Osteocyte (in vitro differentiated cells): ENCODE data around the gene DGKG. TPM values are rescaled to one million over a fixed set of nuclear protein-coding genes. Genes with fewer than 3 reads are reported as not detected.

Experiments used
- DNase-seq: peaks from one replicate; pipeline ENCODE4 v3.0.0; 2021; ENCODE audit warnings: mixed read lengths; ENCODE audit not compliant: unreplicated experiment; ENCODE audit errors: extremely low spot score
- H3K27ac Mint-ChIP-seq: one replicate; pipeline ENCODE4 v1.8.0; 2021; ENCODE audit warnings: mild to moderate bottlenecking, mixed read lengths; ENCODE audit not compliant: unreplicated experiment
- H3K27me3 Mint-ChIP-seq: one replicate; pipeline ENCODE4 v1.8.0; 2021; ENCODE audit warnings: mixed read lengths; ENCODE audit not compliant: unreplicated experiment
- H3K36me3 Mint-ChIP-seq: one replicate; pipeline ENCODE4 v1.8.0; 2021; ENCODE audit warnings: mixed read lengths; ENCODE audit not compliant: unreplicated experiment
- H3K4me1 Mint-ChIP-seq: one replicate; pipeline ENCODE4 v1.8.0; 2021; ENCODE audit warnings: mixed read lengths; ENCODE audit not compliant: unreplicated experiment
- H3K4me3 Mint-ChIP-seq: one replicate; pipeline ENCODE4 v1.8.0; 2021; ENCODE audit warnings: mild to moderate bottlenecking, moderate library complexity, mixed read lengths; ENCODE audit not compliant: unreplicated experiment
- H3K9me3 Mint-ChIP-seq: one replicate; pipeline ENCODE4 v1.8.0; 2021; ENCODE audit warnings: mixed read lengths; ENCODE audit not compliant: unreplicated experiment
- total RNA-seq: library from RNA; stranded (reverse); gene quantifications from 2 replicates; pipeline ENCODE4 v1.2.1, GENCODE V29; 2021
- TF ChIP-seq, protein P1 (sequence below): fragments of 200-600 bp; sonication (generic); IDR thresholded peaks from 2 replicates; pipeline ENCODE4 v1.5.0; 2021; ENCODE audit warnings: antibody characterized with exemption, mild to moderate bottlenecking, moderate library complexity

The DGKG gene
- total RNA-seq, 1 donor from 2014 or later: not detected

DNA sequence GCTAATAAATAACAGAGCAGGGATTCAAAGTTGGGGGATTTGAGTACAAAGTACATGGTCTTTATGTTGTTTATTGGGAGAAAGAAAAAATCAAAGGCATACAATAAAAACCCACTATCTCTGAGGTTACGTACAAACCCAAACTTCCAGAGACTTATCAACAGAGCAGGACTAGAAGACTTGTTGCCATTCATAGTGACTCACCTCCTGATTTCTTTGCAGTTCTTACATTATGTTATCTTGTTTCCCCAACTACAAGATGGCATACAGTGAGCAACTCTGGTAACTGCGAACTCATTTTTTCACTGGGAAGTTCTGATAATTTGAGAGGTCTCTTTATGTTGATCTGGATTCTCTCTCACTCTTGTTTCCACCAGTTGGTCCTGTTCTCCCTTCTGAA lies 172.5 kb downstream of the DGKG start:
- H3K36me3 Mint-ChIP-seq: no peaks in the 10 kb centered on the region
- H3K9me3 Mint-ChIP-seq: no peaks in the 10 kb centered on the region
- peaks cover 81% of the 10 kb centered on the region for H3K27me3 Mint-ChIP-seq

DNA sequence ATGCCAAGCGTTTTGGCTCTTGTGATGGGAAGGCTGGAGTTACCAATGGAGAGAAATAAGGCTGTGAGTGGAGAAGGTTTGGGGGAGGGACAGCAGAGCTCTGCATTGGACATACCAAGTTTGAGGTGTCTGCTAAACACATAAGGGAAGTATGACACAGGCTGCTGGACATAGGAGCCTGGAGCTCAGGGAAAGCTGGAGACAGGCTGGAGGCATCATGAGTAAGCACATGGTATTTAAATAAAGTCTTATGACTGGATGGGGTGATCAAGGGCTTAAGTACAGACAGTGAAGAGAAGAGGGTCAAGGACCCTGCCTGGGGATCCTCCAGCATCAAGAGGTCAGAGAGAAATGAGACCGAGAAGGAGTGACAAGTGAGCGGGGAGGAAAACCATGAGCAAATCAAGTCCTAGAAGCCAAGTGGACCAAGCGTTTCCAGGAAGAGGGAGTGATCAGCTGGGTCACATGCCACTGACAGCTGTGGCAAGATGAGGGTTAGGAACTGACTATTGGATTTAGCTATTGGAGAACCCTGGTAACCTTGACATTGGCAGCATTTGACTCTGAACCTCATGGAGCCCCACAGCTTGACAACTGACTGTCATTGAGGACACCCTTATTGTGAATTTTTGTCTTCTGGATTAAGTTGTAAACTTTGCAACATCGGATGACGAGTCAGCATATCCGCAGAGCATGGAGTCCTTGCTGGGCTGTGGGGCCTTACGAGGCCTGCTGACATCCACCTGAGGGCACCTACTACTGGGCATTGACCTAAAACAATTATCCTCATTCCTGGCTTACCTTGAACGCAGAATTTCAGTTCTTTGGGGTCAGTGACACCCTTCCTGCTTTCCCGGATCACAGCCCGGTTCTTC lies 174.4 kb downstream of the DGKG start:
- H3K4me1 Mint-ChIP-seq: no peaks in the 10 kb centered on the region
- H3K9me3 Mint-ChIP-seq: no peaks in the 10 kb centered on the region
- H3K4me3 Mint-ChIP-seq: no peak overlapping the region
- no peaks in the 10 kb centered on the region for H3K36me3 Mint-ChIP-seq
- H3K27me3 Mint-ChIP-seq: peaks cover 64% of the 10 kb centered on the region
- no peak overlapping the region for H3K27ac Mint-ChIP-seq
- no peak for DNase-seq
- TF ChIP-seq, protein P1, sequence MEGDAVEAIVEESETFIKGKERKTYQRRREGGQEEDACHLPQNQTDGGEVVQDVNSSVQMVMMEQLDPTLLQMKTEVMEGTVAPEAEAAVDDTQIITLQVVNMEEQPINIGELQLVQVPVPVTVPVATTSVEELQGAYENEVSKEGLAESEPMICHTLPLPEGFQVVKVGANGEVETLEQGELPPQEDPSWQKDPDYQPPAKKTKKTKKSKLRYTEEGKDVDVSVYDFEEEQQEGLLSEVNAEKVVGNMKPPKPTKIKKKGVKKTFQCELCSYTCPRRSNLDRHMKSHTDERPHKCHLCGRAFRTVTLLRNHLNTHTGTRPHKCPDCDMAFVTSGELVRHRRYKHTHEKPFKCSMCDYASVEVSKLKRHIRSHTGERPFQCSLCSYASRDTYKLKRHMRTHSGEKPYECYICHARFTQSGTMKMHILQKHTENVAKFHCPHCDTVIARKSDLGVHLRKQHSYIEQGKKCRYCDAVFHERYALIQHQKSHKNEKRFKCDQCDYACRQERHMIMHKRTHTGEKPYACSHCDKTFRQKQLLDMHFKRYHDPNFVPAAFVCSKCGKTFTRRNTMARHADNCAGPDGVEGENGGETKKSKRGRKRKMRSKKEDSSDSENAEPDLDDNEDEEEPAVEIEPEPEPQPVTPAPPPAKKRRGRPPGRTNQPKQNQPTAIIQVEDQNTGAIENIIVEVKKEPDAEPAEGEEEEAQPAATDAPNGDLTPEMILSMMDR: no peak

More for the DNA sequence above, 172.5 kb downstream of the DGKG start:
- Mint-ChIP-seq H3K4me1 (peaks cover 4% of the 10 kb centered on the region), H3K4me3 (no peak overlapping the region), H3K27ac (no peak overlapping the region)
- TF ChIP-seq, protein P1: no peak
- no peak for DNase-seq

DNA sequence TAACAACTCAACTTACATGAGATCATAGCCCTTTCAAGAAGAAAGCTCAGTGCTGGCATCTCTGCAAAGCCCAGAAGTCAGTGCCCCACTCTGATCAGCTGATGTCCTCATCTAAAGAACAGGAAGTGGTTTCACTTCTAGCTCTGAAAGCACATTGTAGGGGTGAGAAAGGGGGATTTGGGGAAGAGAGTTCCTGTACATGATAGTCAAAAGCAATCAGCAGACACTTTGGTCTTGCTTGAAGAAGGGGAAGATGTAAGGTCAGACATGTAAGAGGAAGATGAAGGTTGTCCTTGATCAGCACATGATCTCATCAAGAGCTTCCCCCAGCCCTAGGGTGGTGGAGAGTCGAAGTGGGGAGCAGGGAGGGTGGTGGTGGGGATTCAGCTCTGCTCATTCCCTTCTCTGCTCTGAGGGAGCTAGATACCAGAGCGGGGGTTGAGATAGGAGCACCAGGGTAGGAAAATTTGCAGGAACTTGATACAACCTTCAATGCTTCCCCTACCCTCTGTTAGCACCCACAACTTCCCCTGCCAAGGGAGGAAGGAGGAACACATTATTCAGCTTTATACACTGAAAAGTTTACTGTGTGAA lies 176.7 kb downstream of the DGKG start:
- DNase-seq: no peak
- H3K36me3 Mint-ChIP-seq: no peaks in the 10 kb centered on the region
- no peaks in the 10 kb centered on the region for H3K4me1 Mint-ChIP-seq
- H3K27ac Mint-ChIP-seq: no peak overlapping the region
- TF ChIP-seq, protein P1: no peak
- no peak overlapping the region for H3K4me3 Mint-ChIP-seq
- H3K27me3 Mint-ChIP-seq: peaks cover 47% of the 10 kb centered on the region
- no peaks in the 10 kb centered on the region for H3K9me3 Mint-ChIP-seq

DNA sequence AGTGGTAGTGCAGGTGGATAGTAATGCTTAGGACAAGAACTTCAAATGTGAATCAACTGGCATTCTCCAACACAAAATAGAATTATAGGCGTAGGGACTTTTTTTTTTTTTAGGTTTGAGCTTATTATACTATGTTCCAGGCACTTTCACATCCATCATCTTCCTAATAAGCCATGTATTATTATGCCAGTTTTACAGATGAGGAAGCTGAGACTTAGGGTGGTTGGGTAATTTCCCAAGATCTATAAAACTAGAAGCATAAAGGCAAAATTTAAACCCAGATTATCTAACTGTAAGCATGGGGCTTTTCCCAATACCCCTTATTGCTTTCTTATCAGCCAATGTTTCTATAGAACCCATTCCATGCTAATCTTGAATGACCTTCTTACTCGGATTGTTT lies 178.0 kb downstream of the DGKG start:
- Mint-ChIP-seq H3K4me1 (no peaks in the 10 kb centered on the region), H3K27me3 (peaks cover 35% of the 10 kb centered on the region), H3K9me3 (no peaks in the 10 kb centered on the region), H3K36me3 (no peaks in the 10 kb centered on the region), H3K4me3 (no peak overlapping the region), H3K27ac (no peak overlapping the region)
- TF ChIP-seq, protein P1: no peak
- no peak for DNase-seq

DNA sequence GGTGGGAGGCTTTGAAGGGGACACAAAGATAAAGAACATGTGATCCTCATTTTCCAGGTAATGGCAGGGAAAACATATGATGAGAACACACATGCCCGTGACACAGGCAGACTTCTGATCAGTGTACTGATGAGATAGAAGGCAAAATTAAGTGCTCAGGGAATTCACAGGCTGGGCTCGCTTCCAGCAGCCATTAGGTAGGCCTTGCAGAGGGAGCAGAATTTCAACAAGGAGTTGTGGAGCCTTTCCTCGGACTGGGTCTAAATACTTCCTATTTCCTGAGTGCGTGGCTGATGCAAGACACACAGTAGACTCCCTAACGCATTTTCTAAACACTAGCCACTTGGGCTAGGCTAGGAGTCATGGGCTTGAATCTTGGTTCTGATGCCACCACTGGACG lies 179.2 kb downstream of the DGKG start:
- H3K4me1 Mint-ChIP-seq: no peaks in the 10 kb centered on the region
- H3K4me3 Mint-ChIP-seq: no peak overlapping the region
- H3K36me3 Mint-ChIP-seq: no peaks in the 10 kb centered on the region
- TF ChIP-seq, protein P1: no peak
- peaks cover 27% of the 10 kb centered on the region for H3K27me3 Mint-ChIP-seq
- no peak overlapping the region for H3K27ac Mint-ChIP-seq
- no peak for DNase-seq
- no peaks in the 10 kb centered on the region for H3K9me3 Mint-ChIP-seq
